Calu3 (cell line): ENCODE results near the gene SLC25A20. TPM values are rescaled to one million over a fixed set of nuclear protein-coding genes. Genes with fewer than 3 reads are reported as not detected.

Experiments
- BruUV-seq: library from RNA; stranded (reverse); fragments of 400-500 nt; replicated peaks from 2 replicates; lab custom pipeline; 2021; lab: Mats Ljungman, UMichigan
- CTCF ChIA-PET: fragments of 300-600 bp; sonication (Branson Sonifier 250); formaldehyde crosslinking; loops from one replicate; lab custom pipeline; 2022; ENCODE audit warnings: antibody characterized with exemption; lab: Charles Lee
- DNase-seq: peaks from one replicate; pipeline ENCODE4 v3.0.0; 2022
- H3K27ac Mint-ChIP-seq: one replicate; pipeline ENCODE4 v1.8.0; 2022; ENCODE audit warnings: mixed read lengths; ENCODE audit not compliant: unreplicated experiment
- H3K27me3 Mint-ChIP-seq: one replicate; pipeline ENCODE4 v1.8.0; 2022; ENCODE audit warnings: mixed read lengths; ENCODE audit not compliant: unreplicated experiment
- H3K36me3 Mint-ChIP-seq: one replicate; pipeline ENCODE4 v1.8.0; 2022; ENCODE audit warnings: mild to moderate bottlenecking, moderate library complexity, mixed read lengths; ENCODE audit not compliant: insufficient read depth, unreplicated experiment
- H3K4me1 Mint-ChIP-seq: one replicate; pipeline ENCODE4 v1.8.0; 2022; ENCODE audit warnings: mild to moderate bottlenecking, low read depth, mixed read lengths; ENCODE audit not compliant: unreplicated experiment
- H3K4me3 Mint-ChIP-seq: one replicate; pipeline ENCODE4 v1.8.0; 2022; ENCODE audit warnings: mild to moderate bottlenecking, low read depth, moderate library complexity, mixed read lengths; ENCODE audit not compliant: unreplicated experiment
- H3K9me3 Mint-ChIP-seq: one replicate; pipeline ENCODE4 v1.8.0; 2022; ENCODE audit warnings: low read depth, mixed read lengths; ENCODE audit not compliant: unreplicated experiment
- intact Hi-C: fragments of 100-400 bp; cut with micrococcal nuclease; formaldehyde crosslinking; loops from one replicate; pipeline ENCODE4 v1.10.0; 2022; ENCODE audit not compliant: unreplicated experiment
- total RNA-seq: library from RNA; stranded (reverse); gene quantifications from 2 replicates; pipeline ENCODE4 v1.2.3, GENCODE V29; 2022
- TF ChIP-seq, protein P1 (sequence below): fragments of 200-600 bp; IDR thresholded peaks from one replicate; pipeline ENCODE4 v1.8.0; 2022; ENCODE audit warnings: antibody characterized with exemption; ENCODE audit not compliant: unreplicated experiment

SLC25A20 gene
- total RNA-seq, 1 experiment from 2014 or later: 11.4 TPM

DNA sequence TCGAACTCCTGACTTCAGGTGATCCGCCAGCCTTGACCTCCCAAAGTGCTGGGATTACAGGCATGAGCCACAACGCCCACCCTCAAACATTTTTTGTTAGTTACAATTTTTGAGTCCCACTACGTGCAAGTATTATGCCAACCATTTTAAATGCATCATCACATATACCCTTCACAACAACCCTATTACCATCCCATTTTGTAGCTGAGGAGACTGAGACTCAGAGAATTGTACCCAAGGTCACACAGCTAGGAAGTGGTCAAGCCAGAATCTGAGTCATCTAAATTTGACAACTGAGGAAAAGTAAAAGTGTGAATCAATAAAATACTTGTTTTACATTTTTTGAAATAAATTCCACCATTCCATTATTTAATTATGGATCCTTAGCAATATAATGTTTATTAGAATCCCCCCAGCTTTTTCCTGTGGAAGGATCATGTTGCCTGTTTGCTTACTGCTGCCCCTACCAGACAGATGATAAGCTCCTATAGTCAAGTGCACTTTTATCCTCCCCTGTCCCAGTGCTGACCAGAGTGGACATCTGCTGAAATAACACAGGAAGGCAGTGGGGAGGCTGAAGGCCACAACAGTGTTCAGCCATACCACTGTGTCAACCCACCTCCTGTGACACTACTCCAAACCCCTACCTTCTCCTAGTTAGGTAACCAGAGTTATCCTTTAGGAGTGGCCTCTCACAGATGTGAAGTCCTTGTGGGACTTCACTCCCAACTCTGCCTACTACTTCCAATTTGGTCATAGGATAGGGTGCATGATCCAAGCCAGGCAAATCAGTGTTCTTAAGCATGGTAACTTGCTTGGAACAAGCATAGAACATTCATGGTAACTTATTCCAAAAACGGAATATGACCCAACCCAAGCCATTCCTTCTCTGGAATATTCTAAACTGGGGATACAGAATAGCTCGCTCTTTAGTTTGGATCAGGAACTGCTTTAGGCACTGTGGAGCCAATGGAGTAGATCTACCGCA is 79.2 kb downstream of the SLC25A20 start:
- Mint-ChIP-seq H3K9me3 (no peaks in the 10 kb centered on the region), H3K27ac (no peak overlapping the region), H3K4me1 (peaks cover 21% of the 10 kb centered on the region), H3K4me3 (no peak overlapping the region), H3K27me3 (no peaks in the 10 kb centered on the region), H3K36me3 (no peaks in the 10 kb centered on the region)
- TF ChIP-seq, protein P1, sequence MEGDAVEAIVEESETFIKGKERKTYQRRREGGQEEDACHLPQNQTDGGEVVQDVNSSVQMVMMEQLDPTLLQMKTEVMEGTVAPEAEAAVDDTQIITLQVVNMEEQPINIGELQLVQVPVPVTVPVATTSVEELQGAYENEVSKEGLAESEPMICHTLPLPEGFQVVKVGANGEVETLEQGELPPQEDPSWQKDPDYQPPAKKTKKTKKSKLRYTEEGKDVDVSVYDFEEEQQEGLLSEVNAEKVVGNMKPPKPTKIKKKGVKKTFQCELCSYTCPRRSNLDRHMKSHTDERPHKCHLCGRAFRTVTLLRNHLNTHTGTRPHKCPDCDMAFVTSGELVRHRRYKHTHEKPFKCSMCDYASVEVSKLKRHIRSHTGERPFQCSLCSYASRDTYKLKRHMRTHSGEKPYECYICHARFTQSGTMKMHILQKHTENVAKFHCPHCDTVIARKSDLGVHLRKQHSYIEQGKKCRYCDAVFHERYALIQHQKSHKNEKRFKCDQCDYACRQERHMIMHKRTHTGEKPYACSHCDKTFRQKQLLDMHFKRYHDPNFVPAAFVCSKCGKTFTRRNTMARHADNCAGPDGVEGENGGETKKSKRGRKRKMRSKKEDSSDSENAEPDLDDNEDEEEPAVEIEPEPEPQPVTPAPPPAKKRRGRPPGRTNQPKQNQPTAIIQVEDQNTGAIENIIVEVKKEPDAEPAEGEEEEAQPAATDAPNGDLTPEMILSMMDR: no peak
- BruUV-seq: no TSS peak
- CTCF ChIA-PET: no interaction called here
- intact Hi-C loops: no loop called here
- no peak for DNase-seq

- CTCF ChIA-PET: no interaction called here
Measured at GRCh38 chr3:48811524-48811923, 87.2 kb downstream of the SLC25A20 start.

More at GRCh38 chr3:48811524-48811923, 87.2 kb downstream of the SLC25A20 start:
- no TSS peak for BruUV-seq
- TF ChIP-seq, protein P1: no peak
- Mint-ChIP-seq H3K27me3 (no peaks in the 10 kb centered on the region), H3K4me3 (no peak overlapping the region), H3K9me3 (no peaks in the 10 kb centered on the region), H3K4me1 (no peaks in the 10 kb centered on the region), H3K36me3 (no peaks in the 10 kb centered on the region), H3K27ac (no peak overlapping the region)
- intact Hi-C loops: no loop called here
- DNase-seq: no peak

Other genes with a start within 250 kb of the SLC25A20 start
- gene CELSR3, start 236.0 kb downstream of the SLC25A20 start, total RNA-seq: 24.9 and 28.5 TPM in 2 replicates
- gene NCKIPSD, start 213.0 kb downstream of the SLC25A20 start, total RNA-seq: 23.1 and 26.9 TPM in 2 replicates
- 87.0 and 105 TPM in 2 replicates for gene IP6K2, start 181.7 kb downstream of the SLC25A20 start, total RNA-seq
- 39.0 and 48.0 TPM in 2 replicates for gene PRKAR2A, start 51.0 kb downstream of the SLC25A20 start, total RNA-seq
- gene ARIH2, start 20.0 kb upstream of the SLC25A20 start, total RNA-seq: 98.4 and 109 TPM in 2 replicates
- 63.0 and 72.0 TPM in 2 replicates for gene P4HTM, start 91.4 kb upstream of the SLC25A20 start, total RNA-seq
- 113 and 138 TPM in 2 replicates for gene WDR6, start 108.5 kb upstream of the SLC25A20 start, total RNA-seq
- gene DALRD3, start 119.7 kb upstream of the SLC25A20 start, total RNA-seq: 35.1 and 40.9 TPM in 2 replicates
- 124 and 133 TPM in 2 replicates for gene NDUFAF3, start 123.2 kb upstream of the SLC25A20 start, total RNA-seq
- gene IMPDH2, start 130.5 kb upstream of the SLC25A20 start, total RNA-seq: 160 and 184 TPM in 2 replicates
- 97.8 and 107 TPM in 2 replicates for gene QRICH1, start 195.2 kb upstream of the SLC25A20 start, total RNA-seq
- 179 and 248 TPM in 2 replicates for gene QARS1, start 205.9 kb upstream of the SLC25A20 start, total RNA-seq
- 44.3 and 51.0 TPM in 2 replicates for gene USP19, start 221.9 kb upstream of the SLC25A20 start, total RNA-seq
- 288 and 316 TPM in 2 replicates for gene LAMB2, start 234.2 kb upstream of the SLC25A20 start, total RNA-seq